Ovary (tissue), 9 donors: ENCODE results near the gene RAB17. TPM values are rescaled to one million over a fixed set of nuclear protein-coding genes. Genes with fewer than 3 reads are reported as not detected.

Experiments
- DNase-seq, 5 donors: peaks; one replicate each; pipeline ENCODE4 v3.0.0-alpha.2; 2019 to 2020
- H3K27ac ChIP-seq, 2 donors: fragments of 200-600 bp; one replicate each; pipeline versions ENCODE4 v1.5.1 to v1.8.0; 2019 to 2022
- H3K27me3 ChIP-seq: fragments of 200-600 bp; one replicate; pipeline ENCODE4 v1.8.0; 2022
- H3K36me3 ChIP-seq: fragments of 200-600 bp; sonication (generic); one replicate; pipeline ENCODE4 v1.5.1; 2019
- H3K4me1 ChIP-seq: one replicate; pipeline ENCODE4 v1.8.1; 2013; ENCODE audit warnings: mild to moderate bottlenecking, moderate library complexity; ENCODE audit not compliant: insufficient read depth
- H3K4me3 ChIP-seq: fragments of 200-600 bp; sonication (generic); one replicate; pipeline ENCODE4 v1.5.1; 2017
- H3K9me3 ChIP-seq, 2 donors: fragments of 200-600 bp in 1 of 2; sonication (generic) in 1 of 2; one replicate each; pipeline versions ENCODE4 v1.5.1 to v1.8.1; 2013 to 2019; ENCODE audit warnings: mild to moderate bottlenecking in 1 of 2, moderate library complexity in 1 of 2
- EP300 ChIP-seq: sonication (generic); formaldehyde crosslinking; IDR thresholded peaks from one replicate; pipeline ENCODE4 v1.6.1; 2017; ENCODE audit warnings: antibody characterized with exemption
- POLR2A ChIP-seq: fragments of 450-650 bp; IDR thresholded peaks from one replicate; pipeline ENCODE4 v1.6.1; 2017; ENCODE audit warnings: antibody characterized with exemption, mild to moderate bottlenecking, moderate library complexity
- WGBS, 3 donors: extraction: QIAGEN DNeasy Blood & Tissue Kit in 1 of 3; methylation state at CpG; one replicate each; pipeline versions ENCODE4 v1.1.5 to v1.1.7; 2013 to 2017; 5-methylcytosine and 5-hydroxymethylcytosine counted together
- intact Hi-C, 4 donors: fragments of 100-400 bp; cut with DNase I; formaldehyde crosslinking; loops; one replicate each; pipeline versions ENCODE4 v1.11.0 to v1.15.1; 2022 to 2023
- polyA plus RNA-seq, 2 donors: library from polyadenylated mRNA; stranded (reverse); fragments of 200-250 nt in 1 of 2; fragments of 350-450 nt in 1 of 2; fragmentation: Illumina TruSeq in 1 of 2; extraction: RNeasy Lipid Tissue Mini Kit (QIAGEN cat#74804) in 1 of 2; gene quantifications; one replicate each; pipeline ENCODE4 v1.2.3, GENCODE V29; 2013 to 2014
- small RNA-seq: library from RNA; depleted of rRNA; stranded (forward); fragments of <200 nt; gene quantifications from one replicate; pipeline ENCODE3, GENCODE V24; 2016
- total RNA-seq, 7 donors: library from RNA; depleted of rRNA in 2 of 7; stranded (reverse); fragments of >200 nt in 2 of 7; fragmentation: NEBNext Ultra II Directional in 3 of 7; extraction: Animal tissue kit (Norgen Biotek cat#: 25700) in 3 of 7; gene quantifications; one replicate each; pipeline versions ENCODE4 v1.1.0 to v1.2.4, GENCODE V29; 2016 to 2023
- TF ChIP-seq, protein P1 (sequence below), 3 donors: fragments of 450-650 bp in 2 of 3; fragments of 200-600 bp in 1 of 3; IDR thresholded peaks; one replicate each; pipeline versions ENCODE4 v1.5.1 to v1.8.0; 2016 to 2022; ENCODE audit warnings: antibody characterized with exemption in 3 of 3, mild to moderate bottlenecking in 1 of 3
- donor health status: DM: no; HTN: no; CAD: no; lungs with moderate emphysema.
- donor health status: DM: no; HTN: no; CAD: no.
- donor health status: Bipolar disorder and iron deficiency.
- donor health status: DM: yes; HTN: yes; CAD: no.
- donor health status: DM: no; HTN: no; CAD: no.
- donor health status: DM: yes; HTN: yes; CAD: no.

Gene RAB17
- total and polyA plus RNA-seq, 9 donors: 0.38 to 19.3 (median 4.3) TPM

DNA sequence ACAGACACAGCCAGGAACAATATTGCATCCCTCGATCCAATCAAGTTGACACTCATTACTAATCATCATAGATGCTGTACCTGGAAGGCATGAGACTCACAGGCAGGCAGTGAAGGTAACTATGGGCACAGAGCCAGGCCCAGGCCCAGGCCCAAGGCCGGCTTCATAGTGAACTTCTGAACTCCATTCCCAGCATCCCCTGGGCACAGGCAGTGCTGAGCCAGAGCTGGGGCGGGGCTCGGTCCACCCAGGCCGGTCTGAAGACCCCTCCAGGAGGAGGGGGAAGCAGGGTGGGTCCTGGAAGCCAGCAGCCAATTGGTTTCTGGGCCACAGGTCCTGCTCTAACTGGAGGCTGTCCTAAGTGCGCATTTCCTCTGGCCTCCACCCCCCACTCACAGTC lies 65.9 kb downstream of the RAB17 start:
- Histone ChIP-seq H3K4me3 (no peak overlapping the region), H3K4me1 (no peaks in the 10 kb centered on the region), H3K27me3 (no peaks in the 10 kb centered on the region), H3K9me3 (no peaks in the 10 kb centered on the region), H3K27ac (no peak overlapping the region), H3K36me3 (no peaks in the 10 kb centered on the region)
- intact Hi-C loops: no loop called here
- no peak for DNase-seq
- 66 to 70% (median 67%) methylated on average over 6 of the region's 6 CpGs for WGBS, 3 donors
- no peak for TF ChIP-seq EP300
- TF ChIP-seq, protein P1, sequence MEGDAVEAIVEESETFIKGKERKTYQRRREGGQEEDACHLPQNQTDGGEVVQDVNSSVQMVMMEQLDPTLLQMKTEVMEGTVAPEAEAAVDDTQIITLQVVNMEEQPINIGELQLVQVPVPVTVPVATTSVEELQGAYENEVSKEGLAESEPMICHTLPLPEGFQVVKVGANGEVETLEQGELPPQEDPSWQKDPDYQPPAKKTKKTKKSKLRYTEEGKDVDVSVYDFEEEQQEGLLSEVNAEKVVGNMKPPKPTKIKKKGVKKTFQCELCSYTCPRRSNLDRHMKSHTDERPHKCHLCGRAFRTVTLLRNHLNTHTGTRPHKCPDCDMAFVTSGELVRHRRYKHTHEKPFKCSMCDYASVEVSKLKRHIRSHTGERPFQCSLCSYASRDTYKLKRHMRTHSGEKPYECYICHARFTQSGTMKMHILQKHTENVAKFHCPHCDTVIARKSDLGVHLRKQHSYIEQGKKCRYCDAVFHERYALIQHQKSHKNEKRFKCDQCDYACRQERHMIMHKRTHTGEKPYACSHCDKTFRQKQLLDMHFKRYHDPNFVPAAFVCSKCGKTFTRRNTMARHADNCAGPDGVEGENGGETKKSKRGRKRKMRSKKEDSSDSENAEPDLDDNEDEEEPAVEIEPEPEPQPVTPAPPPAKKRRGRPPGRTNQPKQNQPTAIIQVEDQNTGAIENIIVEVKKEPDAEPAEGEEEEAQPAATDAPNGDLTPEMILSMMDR (IDR thresholded peaks at IDR 0.05): no peak
- TF ChIP-seq POLR2A: no peak

Small RNA genes within 50 kb of the gene (small RNA-seq; reads per million reads assigned to genes)
- gene RNU6-1140P: not detected

Other genes starting within 250 kb of the RAB17 start
- 100 to 1,000 TPM; 113 to 520 (median 431) TPM for gene COL6A3, start 176.6 kb downstream of the RAB17 start, total RNA-seq
- gene COL6A3, start 176.6 kb downstream of the RAB17 start, polyA plus RNA-seq: 100 to 1,000 TPM; 105 to 356 TPM
- 10 to 100 TPM in 6 of 7 donors, 1 to 10 TPM in 1; 7.8 to 67.5 (median 30.7) TPM for gene MLPH, start 103.5 kb downstream of the RAB17 start, total RNA-seq
- 10 to 100 TPM in 1 of 2 donors, 1 to 10 TPM in 1; 9.0 to 23.3 TPM for gene MLPH, start 103.5 kb downstream of the RAB17 start, polyA plus RNA-seq
- gene PRLH, start 24.2 kb downstream of the RAB17 start, total RNA-seq: not detected
- not detected for gene PRLH, start 24.2 kb downstream of the RAB17 start, polyA plus RNA-seq
- 10 to 100 TPM; 32.4 to 71.1 (median 56.1) TPM for gene LRRFIP1, start 36.9 kb upstream of the RAB17 start, total RNA-seq
- 10 to 100 TPM; 27.4 to 71.1 TPM for gene LRRFIP1, start 36.9 kb upstream of the RAB17 start, polyA plus RNA-seq
- gene RBM44, start 208.0 kb upstream of the RAB17 start, total RNA-seq: under 1 TPM; 0.18 to 0.83 (median 0.35) TPM
- gene RBM44, start 208.0 kb upstream of the RAB17 start, polyA plus RNA-seq: under 1 TPM; 0.13 to 0.17 TPM